HL-60/S4 treated with phorbol 12-myristate 13-acetate at 8.2 ng/mL for 4 days and 3 days (cell line): ENCODE results near the gene FLVCR1.
"Not testable (repeated sequence)": the region's sequence is repeated elsewhere in the genome, so short reads cannot be mapped to it uniquely, and the experiment has no call there.

ENCODE experiments used
- in situ Hi-C: fragments of 300-500 bp; cut with MboI; formaldehyde crosslinking; loops from 2 replicates; pipeline ENCODE4 v1.15.0; 2022; ENCODE audit warnings: low sequenced_read_pairs

The FLVCR1 gene

GRCh38 chr1:212857992-212858460, at the start of gene FLVCR1:
TSS of gene FLVCR1 (plus strand) at chr1:212858275. CDS start at chr1:212858453, 178 bp downstream.
- in situ Hi-C loops = no loop called here

GRCh38 chr1:212814537-212815334, 43.3 kb upstream of the FLVCR1 start:
- in situ Hi-C loops = loop anchor here (25.0 kb wide), 1 partner anchor 173 kb away; no protein-coding TSS in a partner anchor

GRCh38 chr1:212816567-212817278, 41.4 kb upstream of the FLVCR1 start:
- in situ Hi-C loops = loop anchor here (25.0 kb wide), 1 partner anchor 171 kb away; no protein-coding TSS in a partner anchor

- in situ Hi-C loops = loop anchor here (25.0 kb wide), 1 partner anchor 168 kb away; no protein-coding TSS in a partner anchor
Measured at GRCh38 chr1:212819726-212820125, 38.3 kb upstream of the FLVCR1 start.

- in situ Hi-C loops = loop anchor here (25.0 kb wide), 1 partner anchor 166 kb away; no protein-coding TSS in a partner anchor
Measured at GRCh38 chr1:212820969-212821368, 37.1 kb upstream of the FLVCR1 start.

- in situ Hi-C loops = loop anchor here (25.0 kb wide), 1 partner anchor 164 kb away; no protein-coding TSS in a partner anchor
Measured at GRCh38 chr1:212822956-212823355, 35.1 kb upstream of the FLVCR1 start.

- in situ Hi-C loops = loop anchor here (25.0 kb wide), 1 partner anchor 163 kb away; no protein-coding TSS in a partner anchor
Measured at GRCh38 chr1:212824201-212824600, 33.9 kb upstream of the FLVCR1 start.

GRCh38 chr1:212825798-212826452, 32.1 kb upstream of the FLVCR1 start:
- in situ Hi-C loops = no loop called here

- in situ Hi-C loops = no loop called here
Measured at GRCh38 chr1:212827171-212827776, 30.8 kb upstream of the FLVCR1 start.

GRCh38 chr1:212827831-212828278, 30.2 kb upstream of the FLVCR1 start:
- in situ Hi-C loops = no loop called here

- in situ Hi-C loops = no loop called here
Measured at GRCh38 chr1:212828395-212828794, 29.7 kb upstream of the FLVCR1 start.

GRCh38 chr1:212833211-212834207, 24.6 kb upstream of the FLVCR1 start:
- in situ Hi-C loops = not testable (repeated sequence)

GRCh38 chr1:212838145-212838544, 19.9 kb upstream of the FLVCR1 start:
- in situ Hi-C loops = no loop called here

- in situ Hi-C loops = not testable (repeated sequence)
Measured at GRCh38 chr1:212844521-212844920, 13.6 kb upstream of the FLVCR1 start.

- in situ Hi-C loops = no loop called here
Measured at GRCh38 chr1:212847549-212847948, 10.5 kb upstream of the FLVCR1 start, which contains the start of gene SPATA45. TSS of gene SPATA45 (minus strand) at chr1:212847649. CDS start at chr1:212836149, 11,500 bp downstream.

GRCh38 chr1:212852105-212852688, 5.9 kb upstream of the FLVCR1 start:
- in situ Hi-C loops = no loop called here

- in situ Hi-C loops = no loop called here
Measured at GRCh38 chr1:212853658-212854057, 4.4 kb upstream of the FLVCR1 start.

- in situ Hi-C loops = no loop called here
Measured at GRCh38 chr1:212856755-212857154, 1.3 kb upstream of the FLVCR1 start.
